ENCODE measurements around the gene PTK7.

The PTK7 gene

GRCh38 chr6:43207286-43207685, 131.2 kb downstream of the PTK7 start:
- DNase-seq (ENCODE audit: low spot score) = no peak

Measured in Ammon's horn (tissue), 1 donor.